ENCODE measurements around the gene CMTM1. TPM values are rescaled to one million over a fixed set of nuclear protein-coding genes. Genes with fewer than 3 reads are reported as not detected.

Gene CMTM1
- total RNA-seq, 3 donors from 2014 or later: 3.1 to 6.1 (median 4.8) TPM

DNA sequence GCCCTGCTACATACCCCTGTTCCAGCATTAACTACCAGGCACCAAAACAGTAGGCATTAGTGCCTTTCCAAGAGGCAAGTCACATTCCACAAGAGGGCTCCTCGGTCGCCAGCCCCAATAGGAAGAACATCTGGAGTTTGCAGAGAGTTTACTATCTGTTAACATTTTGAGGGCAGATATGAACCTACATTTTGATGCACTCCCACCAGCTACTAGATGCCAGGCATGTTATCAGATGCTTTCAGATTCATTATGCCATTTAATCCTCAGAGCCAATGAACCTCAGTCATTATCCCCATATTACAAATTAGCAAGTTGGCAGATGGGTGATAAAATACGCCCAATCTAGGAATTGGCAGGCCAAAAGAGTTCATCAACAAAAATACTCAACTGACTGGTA is 8.8 kb downstream of the CMTM1 start:
- Histone ChIP-seq H3K36me3 (ENCODE audit: low read depth) (no peaks in the 10 kb centered on the region), H3K4me3 (no peak overlapping the region), H3K9me3 (no peaks in the 10 kb centered on the region), H3K4me1 (ENCODE audit: low read depth) (peaks cover 9% of the 10 kb centered on the region)
- intact Hi-C loops (cut with DNase I, micrococcal nuclease): no loop called here
- TF ChIP-seq, protein P1, sequence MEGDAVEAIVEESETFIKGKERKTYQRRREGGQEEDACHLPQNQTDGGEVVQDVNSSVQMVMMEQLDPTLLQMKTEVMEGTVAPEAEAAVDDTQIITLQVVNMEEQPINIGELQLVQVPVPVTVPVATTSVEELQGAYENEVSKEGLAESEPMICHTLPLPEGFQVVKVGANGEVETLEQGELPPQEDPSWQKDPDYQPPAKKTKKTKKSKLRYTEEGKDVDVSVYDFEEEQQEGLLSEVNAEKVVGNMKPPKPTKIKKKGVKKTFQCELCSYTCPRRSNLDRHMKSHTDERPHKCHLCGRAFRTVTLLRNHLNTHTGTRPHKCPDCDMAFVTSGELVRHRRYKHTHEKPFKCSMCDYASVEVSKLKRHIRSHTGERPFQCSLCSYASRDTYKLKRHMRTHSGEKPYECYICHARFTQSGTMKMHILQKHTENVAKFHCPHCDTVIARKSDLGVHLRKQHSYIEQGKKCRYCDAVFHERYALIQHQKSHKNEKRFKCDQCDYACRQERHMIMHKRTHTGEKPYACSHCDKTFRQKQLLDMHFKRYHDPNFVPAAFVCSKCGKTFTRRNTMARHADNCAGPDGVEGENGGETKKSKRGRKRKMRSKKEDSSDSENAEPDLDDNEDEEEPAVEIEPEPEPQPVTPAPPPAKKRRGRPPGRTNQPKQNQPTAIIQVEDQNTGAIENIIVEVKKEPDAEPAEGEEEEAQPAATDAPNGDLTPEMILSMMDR (IDR thresholded peaks at IDR 0.05): no peak
- no peak for DNase-seq
- ATAC-seq: no peak

DNA sequence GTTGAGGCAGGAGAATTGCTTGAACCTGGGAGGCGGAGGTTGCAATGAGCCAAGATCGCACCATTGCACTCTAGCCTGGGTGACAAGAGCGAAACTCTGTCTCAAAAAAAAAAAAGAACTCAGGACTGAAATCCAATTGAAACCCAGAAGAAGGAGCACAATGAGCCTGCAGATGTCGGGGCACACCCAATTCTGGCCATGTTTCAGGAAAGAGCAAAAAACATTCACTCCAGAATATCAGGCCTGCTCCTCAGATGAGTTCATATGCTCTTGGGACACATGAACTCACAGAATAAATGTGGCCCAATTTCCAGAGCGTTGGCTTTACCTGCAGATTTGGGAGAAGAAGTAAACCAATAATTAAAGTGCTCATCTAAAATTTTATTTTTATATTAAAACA is 10.1 kb downstream of the CMTM1 start:
- DNase-seq: no peak
- TF ChIP-seq, protein P1 (IDR thresholded peaks at IDR 0.05): no peak
- Histone ChIP-seq H3K4me1 (ENCODE audit: low read depth) (peaks cover 9% of the 10 kb centered on the region), H3K9me3 (no peaks in the 10 kb centered on the region), H3K36me3 (ENCODE audit: low read depth) (no peaks in the 10 kb centered on the region), H3K4me3 (no peak overlapping the region)
- intact Hi-C loops (cut with DNase I, micrococcal nuclease): no loop called here
- no peak for ATAC-seq

DNA sequence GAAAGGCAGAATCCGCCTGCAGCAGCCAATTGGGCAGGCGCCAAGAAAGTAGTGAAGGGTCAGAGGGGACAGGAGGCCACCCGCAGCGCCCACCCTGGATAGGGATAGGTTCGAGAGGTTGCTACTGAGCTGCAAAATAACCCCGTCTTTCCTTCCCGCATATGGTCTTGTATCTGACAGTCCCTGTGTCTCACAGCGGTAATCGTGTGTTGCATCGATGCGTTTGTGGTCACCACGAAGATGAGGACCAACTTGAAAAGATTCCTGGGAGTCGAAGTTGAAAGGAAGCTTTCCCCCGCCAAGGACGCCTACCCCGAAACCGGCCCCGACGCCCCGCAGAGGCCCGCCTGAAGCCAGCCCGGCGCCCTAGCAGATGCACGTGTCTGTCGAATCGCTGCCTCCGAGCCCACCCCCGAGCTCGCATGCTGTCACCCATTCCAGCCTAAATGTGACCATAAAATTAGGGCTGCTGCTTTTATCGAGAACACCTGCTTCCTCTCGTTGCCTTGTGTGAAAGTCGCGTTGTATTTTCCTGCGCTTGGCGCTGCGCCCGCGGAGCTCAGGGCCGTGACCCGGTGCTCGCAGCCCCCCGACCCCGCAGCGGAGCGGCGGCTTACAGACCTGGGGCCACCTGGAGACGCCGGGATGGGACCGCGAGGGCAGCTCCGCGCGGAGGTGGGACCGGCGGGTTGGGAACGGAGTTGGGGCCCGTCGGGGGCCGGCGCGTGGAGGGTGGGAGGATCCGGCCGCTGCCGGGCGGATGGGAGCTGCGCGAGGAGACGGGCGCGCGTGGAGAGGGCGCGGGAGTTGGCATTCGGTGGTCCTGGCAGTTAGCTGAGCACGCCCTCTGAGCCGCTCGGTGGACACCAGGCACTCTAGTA is 12.7 kb downstream of the CMTM1 start, which contains the start of gene CMTM2:
TSS of gene CMTM2 (plus strand) at position 813 of the 881 bp plus-strand sequence. CDS start 145 bp downstream, outside the sequence.
- intact Hi-C loops (cut with DNase I, micrococcal nuclease): no loop called here
- no peak for DNase-seq
- H3K4me3 ChIP-seq: no peak within 1 kb of the TSS
- H3K9me3 ChIP-seq: no peaks in the 10 kb centered on the region
- H3K4me1 ChIP-seq (ENCODE audit: low read depth): peaks cover 9% of the 10 kb centered on the region
- H3K36me3 ChIP-seq (ENCODE audit: low read depth): no peaks in the 10 kb centered on the region
- ATAC-seq: peak; percentile 46
- TF ChIP-seq, protein P1 (IDR thresholded peaks at IDR 0.05): no peak

DNA sequence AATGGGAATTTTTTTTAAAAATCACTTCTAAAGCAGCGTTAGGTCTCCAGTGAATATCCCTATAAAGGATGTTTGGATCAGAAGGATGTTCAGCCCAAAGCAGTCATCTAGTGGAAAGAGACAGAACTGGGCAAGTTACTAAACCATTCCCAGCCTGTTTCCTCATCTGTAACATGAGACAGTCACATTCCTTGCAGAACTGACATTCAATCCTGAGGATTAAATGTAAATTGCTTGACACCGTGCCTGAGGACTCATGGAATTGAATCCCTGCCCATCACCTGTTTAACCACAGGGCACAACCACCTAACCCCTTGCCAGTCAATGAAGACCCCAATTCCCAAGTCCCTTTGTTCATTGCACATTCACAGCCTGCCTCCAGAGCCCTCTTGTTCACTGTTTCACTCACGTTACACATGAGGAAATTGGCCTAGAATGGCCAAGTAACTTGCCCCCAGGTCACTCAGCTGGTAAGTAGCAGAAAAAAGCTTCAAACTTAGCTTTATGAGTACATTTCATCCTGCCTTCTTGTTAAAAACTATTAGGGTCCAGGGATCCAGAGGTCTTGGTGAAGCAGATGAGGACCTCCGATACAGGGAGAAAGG is 14.5 kb downstream of the CMTM1 start:
- Histone ChIP-seq H3K4me1 (ENCODE audit: low read depth) (peaks cover 9% of the 10 kb centered on the region), H3K9me3 (no peaks in the 10 kb centered on the region), H3K4me3 (no peak overlapping the region), H3K36me3 (ENCODE audit: low read depth) (no peaks in the 10 kb centered on the region)
- DNase-seq: no peak
- intact Hi-C loops (cut with DNase I, micrococcal nuclease): no loop called here
- ATAC-seq: no peak
- TF ChIP-seq, protein P1 (IDR thresholded peaks at IDR 0.05): no peak

DNA sequence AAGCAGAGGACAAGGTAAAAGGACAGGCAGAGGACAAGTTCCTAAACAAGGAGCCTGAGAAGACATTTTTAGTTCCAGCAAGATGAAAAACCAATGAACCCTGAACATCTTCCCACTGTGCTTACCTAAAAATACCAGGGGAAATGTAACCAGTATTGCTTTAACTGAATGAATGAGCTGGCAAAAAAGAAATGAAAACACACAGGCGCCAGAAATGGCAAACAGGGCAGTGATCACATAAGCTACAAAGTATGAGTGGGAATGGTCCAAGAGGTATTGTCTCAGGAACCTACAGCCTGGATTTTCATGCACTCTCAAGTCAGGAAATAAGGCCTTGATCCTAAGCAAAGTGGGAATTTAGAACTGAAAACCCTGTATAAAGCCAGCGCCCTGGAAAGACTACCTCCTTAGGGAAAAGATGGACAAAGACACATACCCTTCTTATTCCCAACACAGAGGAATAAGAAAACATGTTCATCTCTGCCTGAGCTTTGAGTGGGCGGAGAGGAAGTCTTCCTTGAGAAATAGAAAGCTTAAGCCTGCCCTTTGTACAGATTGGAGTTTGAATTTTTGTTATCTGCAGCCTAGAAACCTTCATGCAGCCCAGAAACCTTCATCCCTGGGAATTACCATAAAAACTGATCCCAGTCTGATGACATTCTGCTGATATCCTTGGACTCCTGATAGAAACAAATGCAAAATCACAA is 15.2 kb downstream of the CMTM1 start:
- DNase-seq (no peak), ATAC-seq (no peak)
- intact Hi-C loops (cut with DNase I, micrococcal nuclease): no loop called here
- TF ChIP-seq, protein P1 (IDR thresholded peaks at IDR 0.05): no peak
- no peak overlapping the region for H3K4me3 ChIP-seq
- H3K9me3 ChIP-seq: no peaks in the 10 kb centered on the region
- H3K36me3 ChIP-seq (ENCODE audit: low read depth): no peaks in the 10 kb centered on the region
- H3K4me1 ChIP-seq (ENCODE audit: low read depth): peaks cover 9% of the 10 kb centered on the region
